HG03439 (cell line): ENCODE measurements around the gene ZNF581.

Experiments used
- ATAC-seq: cut with Tn5 transposase; IDR thresholded peaks from one replicate; pipeline ENCODE4 v1.9.1; 2021; ENCODE audit warnings: mild to moderate bottlenecking, moderate library complexity; ENCODE audit not compliant: unreplicated experiment

The ZNF581 gene

GRCh38 chr19:55611300-55611982, 32.0 kb upstream of the ZNF581 start:
- ATAC-seq: no peak

GRCh38 chr19:55611983-55612645, 31.3 kb upstream of the ZNF581 start:
- ATAC-seq: no peak

GRCh38 chr19:55613396-55613795, 30.1 kb upstream of the ZNF581 start:
- ATAC-seq: no peak

GRCh38 chr19:55613930-55614710, 29.3 kb upstream of the ZNF581 start:
- no peak for ATAC-seq

DNA sequence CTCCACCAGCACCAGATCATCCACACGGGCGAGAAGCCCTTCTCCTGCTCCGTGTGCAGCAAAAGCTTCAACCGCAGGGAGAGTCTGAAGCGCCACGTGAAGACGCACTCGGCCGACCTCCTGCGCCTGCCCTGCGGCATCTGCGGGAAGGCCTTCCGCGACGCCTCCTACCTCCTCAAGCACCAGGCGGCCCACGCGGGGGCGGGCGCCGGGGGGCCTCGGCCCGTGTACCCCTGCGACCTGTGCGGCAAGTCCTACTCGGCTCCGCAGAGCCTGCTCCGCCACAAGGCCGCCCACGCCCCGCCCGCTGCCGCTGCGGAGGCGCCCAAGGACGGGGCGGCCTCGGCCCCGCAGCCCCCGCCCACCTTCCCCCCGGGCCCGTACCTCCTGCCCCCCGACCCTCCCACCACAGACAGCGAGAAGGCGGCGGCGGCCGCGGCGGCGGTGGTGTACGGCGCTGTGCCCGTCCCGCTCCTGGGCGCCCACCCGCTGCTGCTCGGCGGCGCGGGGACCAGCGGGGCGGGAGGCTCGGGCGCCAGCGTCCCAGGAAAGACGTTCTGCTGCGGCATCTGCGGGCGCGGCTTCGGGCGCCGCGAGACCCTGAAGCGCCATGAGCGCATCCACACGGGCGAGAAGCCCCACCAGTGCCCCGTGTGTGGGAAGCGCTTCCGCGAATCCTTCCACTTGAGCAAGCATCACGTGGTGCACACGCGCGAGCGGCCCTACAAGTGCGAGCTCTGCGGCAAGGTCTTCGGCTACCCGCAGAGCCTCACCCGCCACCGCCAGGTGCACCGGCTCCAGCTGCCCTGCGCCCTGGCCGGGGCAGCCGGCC, 28.5 kb upstream of the ZNF581 start:
- ATAC-seq: no peak

GRCh38 chr19:55615543-55616394, 27.7 kb upstream of the ZNF581 start:
- no peak for ATAC-seq

- ATAC-seq: no peak
These were observed 27.0 kb upstream of the ZNF581 start for GRCh38 chr19:55616395-55616875.

GRCh38 chr19:55617426-55617825, 26.0 kb upstream of the ZNF581 start:
- ATAC-seq: no peak

GRCh38 chr19:55618426-55618825, 25.0 kb upstream of the ZNF581 start:
- ATAC-seq: no peak

GRCh38 chr19:55619286-55619685, 24.2 kb upstream of the ZNF581 start:
- no peak for ATAC-seq

- ATAC-seq: no peak
These were observed 22.8 kb upstream of the ZNF581 start for GRCh38 chr19:55620410-55621204.

- ATAC-seq: no peak
These were observed 22.2 kb upstream of the ZNF581 start for GRCh38 chr19:55621205-55621672.

- no peak for ATAC-seq
These were observed 21.7 kb upstream of the ZNF581 start for GRCh38 chr19:55621673-55622231.

GRCh38 chr19:55622242-55622969, 21.0 kb upstream of the ZNF581 start:
- no peak for ATAC-seq

DNA sequence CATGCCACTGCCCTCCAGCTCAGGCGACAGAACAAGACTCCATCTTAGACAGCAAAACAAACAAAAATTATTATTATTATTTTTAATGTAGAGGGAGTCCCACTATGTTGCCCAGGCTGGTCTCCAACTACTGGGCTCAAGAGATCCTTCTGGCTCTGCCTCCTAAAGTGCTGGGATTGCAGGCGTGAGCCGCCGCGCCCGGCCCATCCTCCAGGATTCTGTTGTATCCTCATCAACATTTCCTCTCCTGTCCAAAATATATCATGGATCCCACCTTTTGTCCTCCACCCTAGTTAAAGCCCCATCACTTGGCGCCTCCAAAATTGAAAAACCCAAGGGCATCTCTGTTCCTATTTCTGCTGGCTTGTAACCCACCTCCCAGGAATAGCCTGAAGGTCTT, 20.3 kb upstream of the ZNF581 start:
- ATAC-seq: no peak

DNA sequence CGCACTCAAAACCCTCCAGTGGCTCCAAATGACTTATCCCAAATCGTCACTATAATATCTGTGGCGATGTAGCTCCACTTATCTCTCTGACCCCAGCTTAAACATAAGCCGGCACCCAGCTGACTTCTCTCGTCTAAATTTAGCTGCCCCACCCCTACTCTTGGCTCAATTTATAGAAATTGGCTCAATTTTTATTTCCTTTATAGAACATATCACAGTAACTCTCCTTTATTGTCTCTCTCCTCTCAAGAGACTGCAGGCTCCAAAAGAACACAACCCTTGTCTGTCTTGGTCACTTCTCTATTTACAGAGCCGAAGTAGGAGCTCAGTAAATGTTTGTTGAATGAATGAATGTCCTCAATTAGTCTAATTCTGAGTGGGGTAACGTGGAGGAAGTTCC, 19.9 kb upstream of the ZNF581 start:
- ATAC-seq: no peak

GRCh38 chr19:55624109-55625003, 19.1 kb upstream of the ZNF581 start, which contains the start of gene ZNF784:
TSS of gene ZNF784 (minus strand) at chr19:55624566. CDS start at chr19:55624561, 5 bp downstream.
- peak; percentile 47 for ATAC-seq
